CD8-positive, alpha-beta memory T cell (primary cell): ENCODE measurements around the gene MAPK7. TPM values are rescaled to one million over a fixed set of nuclear protein-coding genes. Genes with fewer than 3 reads are reported as not detected.
A peak's percentile ranks its signal among the peaks of the same experiment; 100 is the strongest.

Source experiments
- CTCF ChIA-PET: fragments of 350-600 bp; sonication (Branson Sonifier 250); formaldehyde crosslinking; loops from one replicate; lab custom pipeline; 2021; ENCODE audit warnings: antibody characterized with exemption; lab: Charles Lee
- POLR2A ChIA-PET: fragments of 350-600 bp; sonication (Branson Sonifier 250); formaldehyde crosslinking; loops from one replicate; lab custom pipeline; 2021; ENCODE audit warnings: antibody characterized with exemption; lab: Charles Lee
- DNase-seq, 5 donors: peaks; one replicate each; pipeline versions ENCODE4 v3.0.0 to v3.0.0-alpha.2; 2020 to 2022; ENCODE audit warnings: mixed read lengths in 1 of 5
- H3K27ac ChIP-seq: one replicate; pipeline ENCODE4 v1.7.0; 2013; ENCODE audit warnings: low read depth, mild to moderate bottlenecking, low read length, moderate library complexity
- H3K27me3 ChIP-seq: 2 replicates; pipeline ENCODE4 v1.7.0; 2013; ENCODE audit warnings: low read length, mild to moderate bottlenecking; ENCODE audit not compliant: insufficient read depth, poor library complexity, severe bottlenecking
- H3K36me3 ChIP-seq: 2 replicates; pipeline ENCODE4 v1.7.0; 2013; ENCODE audit warnings: mild to moderate bottlenecking, low read length, moderate library complexity; ENCODE audit not compliant: insufficient read depth
- H3K4me1 ChIP-seq: 2 replicates; pipeline ENCODE4 v1.7.0; 2013; ENCODE audit warnings: mild to moderate bottlenecking, low read length, moderate library complexity; ENCODE audit not compliant: insufficient read depth
- H3K4me3 ChIP-seq: 2 replicates; pipeline ENCODE4 v1.7.0; 2013; ENCODE audit warnings: mild to moderate bottlenecking, low read length
- H3K9me3 ChIP-seq: 2 replicates; pipeline ENCODE4 v1.7.0; 2013; ENCODE audit warnings: mild to moderate bottlenecking, low read length
- H3K27ac Mint-ChIP-seq, 8 donors: one replicate each; pipeline ENCODE4 v1.8.0; 2020 to 2021; ENCODE audit warnings: mixed read lengths in 8 of 8, mild to moderate bottlenecking in 6 of 8, inconsistent platforms in 3 of 8, moderate library complexity in 3 of 8
- H3K27me3 Mint-ChIP-seq, 2 donors: one replicate each; pipeline ENCODE4 v1.8.0; 2020 to 2021; ENCODE audit warnings: mixed read lengths in 2 of 2, mild to moderate bottlenecking in 1 of 2, moderate library complexity in 1 of 2
- H3K36me3 Mint-ChIP-seq, 3 donors: one replicate each; pipeline ENCODE4 v1.8.0; 2020 to 2021; ENCODE audit warnings: mixed read lengths in 3 of 3, inconsistent platforms in 1 of 3, mild to moderate bottlenecking in 1 of 3
- H3K4me1 Mint-ChIP-seq, 3 donors: one replicate each; pipeline ENCODE4 v1.8.0; 2020 to 2021; ENCODE audit warnings: mixed read lengths in 3 of 3, inconsistent platforms in 1 of 3, mild to moderate bottlenecking in 1 of 3
- H3K4me3 Mint-ChIP-seq, 7 donors: one replicate each; pipeline ENCODE4 v1.8.0; 2020 to 2021; ENCODE audit warnings: mixed read lengths in 7 of 7, mild to moderate bottlenecking in 6 of 7, moderate library complexity in 4 of 7, inconsistent platforms in 2 of 7
- H3K9me3 Mint-ChIP-seq, 5 donors: one replicate each; pipeline ENCODE4 v1.8.0; 2020 to 2022; ENCODE audit warnings: mixed read lengths in 5 of 5, mild to moderate bottlenecking in 3 of 5, moderate library complexity in 2 of 5, inconsistent platforms in 1 of 5
- polyA plus RNA-seq: library from polyadenylated mRNA; unstranded; fragments of 300-500 nt; fragmentation: Illumina TruSeq; gene quantifications from one replicate; pipeline ENCODE4 v1.2.3, GENCODE V29; 2021
- total RNA-seq, 2 experiments: library from RNA; stranded (reverse); gene quantifications; one replicate each; pipeline ENCODE4 v1.2.3, GENCODE V29; 2021

The MAPK7 gene
- total and polyA plus RNA-seq, 3 experiments from 2014 or later: 11.2 to 19.8 (median 15.1) TPM

DNA sequence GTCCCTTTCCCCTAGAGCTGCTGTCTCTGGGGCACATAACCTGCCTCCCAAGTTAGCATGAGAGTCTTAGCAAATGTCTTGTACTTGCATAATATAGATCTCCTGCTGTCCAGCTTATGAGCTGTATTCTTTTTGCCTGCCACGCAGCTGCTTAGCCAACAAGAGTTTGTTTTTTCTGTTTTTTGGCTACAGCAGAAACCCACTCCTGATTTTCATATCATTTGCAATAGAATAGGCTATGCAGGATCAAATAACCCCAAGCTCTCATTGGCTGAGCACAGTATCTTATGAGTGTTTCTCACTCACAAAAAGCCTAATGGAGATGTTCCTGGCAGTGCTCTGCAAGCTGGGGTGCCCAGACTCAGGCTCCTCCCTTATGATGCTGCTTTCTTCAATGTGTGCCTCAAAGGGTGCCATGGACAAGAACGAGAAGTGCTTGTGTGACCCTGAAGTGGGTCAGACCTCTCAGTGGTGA lies 38.9 kb upstream of the MAPK7 start:
- Mint-ChIP-seq H3K27ac (peak overlapping the region in 1 of 8 donors; percentile 4), H3K9me3 (no peaks in the 10 kb centered on the region), H3K36me3 (peaks cover 0 to 2% (median 0%) of the 10 kb centered on the region in 3 donors), H3K4me1 (no peaks in the 10 kb centered on the region), H3K4me3 (no peak overlapping the region), H3K27me3 (peaks cover 7 to 12% of the 10 kb centered on the region in 2 donors)
- CTCF ChIA-PET: no interaction called here
- DNase-seq: no peak
- no peaks in the 10 kb centered on the region for H3K4me1 ChIP-seq
- no peak overlapping the region for H3K4me3 ChIP-seq
- POLR2A ChIA-PET: interaction anchor here (0.8 kb wide), 1 partner anchor 17 kb away, joined by 4 read pairs; no protein-coding TSS in a partner anchor
- H3K36me3 ChIP-seq: no peaks in the 10 kb centered on the region
- H3K27me3 ChIP-seq: no peaks in the 10 kb centered on the region
- no peaks in the 10 kb centered on the region for H3K9me3 ChIP-seq
- no peak overlapping the region for H3K27ac ChIP-seq

GRCh38 chr17:19341211-19341631 lies 37.1 kb upstream of the MAPK7 start:
- Mint-ChIP-seq H3K36me3 (peaks cover 0 to 2% (median 0%) of the 10 kb centered on the region in 3 donors), H3K9me3 (no peaks in the 10 kb centered on the region), H3K4me1 (no peaks in the 10 kb centered on the region), H3K4me3 (no peak overlapping the region), H3K27ac (no peak overlapping the region), H3K27me3 (peaks cover 7% of the 10 kb centered on the region in 2 donors)
- ChIA-PET CTCF (no interaction called here), POLR2A (no interaction called here)
- Histone ChIP-seq H3K9me3 (no peaks in the 10 kb centered on the region), H3K27ac (no peak overlapping the region), H3K4me3 (no peak overlapping the region), H3K36me3 (no peaks in the 10 kb centered on the region), H3K27me3 (no peaks in the 10 kb centered on the region), H3K4me1 (no peaks in the 10 kb centered on the region)
- no peak for DNase-seq

- H3K9me3 ChIP-seq: no peaks in the 10 kb centered on the region
- H3K4me3 ChIP-seq: no peak overlapping the region
- DNase-seq: no peak
- peaks cover 0 to 2% (median 0%) of the 10 kb centered on the region in 3 donors for H3K36me3 Mint-ChIP-seq
- H3K4me1 Mint-ChIP-seq: no peaks in the 10 kb centered on the region
- H3K27me3 ChIP-seq: no peaks in the 10 kb centered on the region
- ChIA-PET CTCF (interaction anchor here (0.9 kb wide), 1 partner anchor 21 kb away, joined by 3 read pairs; the partner anchor contains the start of gene B9D1), POLR2A (no interaction called here)
- H3K4me3 Mint-ChIP-seq: peak overlapping the region in 1 of 7 donors; percentile 9
- peaks cover 6 to 7% of the 10 kb centered on the region in 2 donors for H3K27me3 Mint-ChIP-seq
- no peaks in the 10 kb centered on the region for H3K9me3 Mint-ChIP-seq
- H3K4me1 ChIP-seq: no peaks in the 10 kb centered on the region
- H3K27ac ChIP-seq: no peak overlapping the region
- no peak overlapping the region for H3K27ac Mint-ChIP-seq
- no peaks in the 10 kb centered on the region for H3K36me3 ChIP-seq
Observed at GRCh38 chr17:19341641-19342610, 36.4 kb upstream of the MAPK7 start.

DNA sequence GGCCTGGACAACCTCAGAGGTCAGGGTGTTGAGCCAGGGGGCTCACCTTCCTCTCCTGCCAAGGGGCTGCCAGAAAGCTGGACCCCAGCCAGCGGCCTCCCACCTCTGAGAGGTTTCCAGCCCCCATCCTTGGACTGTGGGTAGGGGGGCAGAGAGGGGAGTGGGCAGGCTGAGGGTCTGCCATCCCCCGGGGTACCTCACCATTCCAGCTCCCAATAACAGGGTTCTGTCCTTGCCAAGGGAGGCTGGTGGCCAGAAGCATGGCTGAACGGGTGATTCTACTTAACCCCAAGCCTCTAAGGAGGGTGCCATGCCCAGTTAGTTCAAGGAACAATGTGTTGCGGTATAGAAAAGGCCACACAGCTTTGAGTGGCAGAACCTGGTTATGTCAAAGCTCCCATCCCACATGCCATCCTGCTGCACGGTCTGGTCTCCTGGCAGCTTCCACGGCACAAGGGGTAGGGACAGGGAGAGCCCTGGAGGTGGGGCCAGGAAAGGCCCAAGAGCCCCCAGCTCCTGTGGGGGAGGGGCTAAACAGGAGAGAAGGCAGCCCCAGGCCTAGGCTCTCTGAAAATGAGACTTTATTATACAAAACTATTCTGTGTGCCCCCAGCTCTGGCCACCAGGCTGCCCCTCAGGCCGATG lies 35.6 kb upstream of the MAPK7 start:
- H3K4me1 Mint-ChIP-seq: no peaks in the 10 kb centered on the region
- no peaks in the 10 kb centered on the region for H3K9me3 Mint-ChIP-seq
- DNase-seq: no peak
- H3K36me3 Mint-ChIP-seq: peaks cover 0 to 2% (median 0%) of the 10 kb centered on the region in 3 donors
- ChIA-PET POLR2A (no interaction called here), CTCF (interaction anchor here (0.9 kb wide), 1 partner anchor 20 kb away, joined by 3 read pairs; the partner anchor contains the start of gene B9D1)
- no peaks in the 10 kb centered on the region for H3K9me3 ChIP-seq
- H3K36me3 ChIP-seq: no peaks in the 10 kb centered on the region
- no peaks in the 10 kb centered on the region for H3K27me3 ChIP-seq
- peaks cover 6 to 7% of the 10 kb centered on the region in 2 donors for H3K27me3 Mint-ChIP-seq
- H3K27ac ChIP-seq: no peak overlapping the region
- no peaks in the 10 kb centered on the region for H3K4me1 ChIP-seq
- no peak overlapping the region for H3K4me3 Mint-ChIP-seq
- H3K27ac Mint-ChIP-seq: no peak overlapping the region
- H3K4me3 ChIP-seq: no peak overlapping the region

GRCh38 chr17:19343256-19343630 lies 35.1 kb upstream of the MAPK7 start:
- Mint-ChIP-seq H3K4me3 (no peak overlapping the region), H3K4me1 (no peaks in the 10 kb centered on the region), H3K27ac (no peak overlapping the region), H3K27me3 (peaks cover 6 to 7% of the 10 kb centered on the region in 2 donors), H3K9me3 (no peaks in the 10 kb centered on the region), H3K36me3 (peaks cover 0 to 2% (median 0%) of the 10 kb centered on the region in 3 donors)
- no peak overlapping the region for H3K4me3 ChIP-seq
- ChIA-PET CTCF (no interaction called here), POLR2A (no interaction called here)
- H3K36me3 ChIP-seq: no peaks in the 10 kb centered on the region
- no peaks in the 10 kb centered on the region for H3K4me1 ChIP-seq
- H3K9me3 ChIP-seq: no peaks in the 10 kb centered on the region
- H3K27ac ChIP-seq: no peak overlapping the region
- no peak for DNase-seq
- no peaks in the 10 kb centered on the region for H3K27me3 ChIP-seq

DNA sequence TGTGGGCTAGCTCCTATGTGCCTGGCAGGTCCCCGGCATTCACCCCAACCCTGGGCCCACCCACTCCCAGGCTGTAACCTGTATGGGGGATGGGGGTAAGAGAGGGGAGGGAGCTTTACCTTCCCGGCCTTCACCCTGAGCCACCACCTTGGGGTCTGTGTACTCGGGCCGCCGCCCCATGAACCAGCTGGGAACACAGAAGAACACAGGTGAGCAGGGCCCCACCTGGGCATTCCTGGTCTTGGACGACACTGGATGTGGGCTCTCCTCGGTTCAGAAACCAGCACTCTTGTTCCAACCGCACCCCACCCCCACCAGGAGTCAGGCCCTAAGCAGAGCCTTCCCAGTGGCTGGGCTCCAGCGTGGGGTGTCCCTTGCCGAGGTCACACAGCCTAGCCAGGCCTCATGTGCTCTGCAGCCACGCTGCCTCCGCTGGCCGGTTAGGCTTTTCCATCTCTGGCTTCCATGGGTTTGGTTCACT lies 34.6 kb upstream of the MAPK7 start:
- H3K27ac Mint-ChIP-seq: no peak overlapping the region
- DNase-seq: no peak
- H3K4me1 Mint-ChIP-seq: no peaks in the 10 kb centered on the region
- Histone ChIP-seq H3K4me3 (no peak overlapping the region), H3K36me3 (no peaks in the 10 kb centered on the region), H3K27ac (no peak overlapping the region), H3K4me1 (no peaks in the 10 kb centered on the region), H3K27me3 (no peaks in the 10 kb centered on the region), H3K9me3 (no peaks in the 10 kb centered on the region)
- H3K36me3 Mint-ChIP-seq: peaks cover 0 to 2% (median 0%) of the 10 kb centered on the region in 3 donors
- no peak overlapping the region for H3K4me3 Mint-ChIP-seq
- ChIA-PET POLR2A (no interaction called here), CTCF (no interaction called here)
- H3K27me3 Mint-ChIP-seq: peaks cover 4 to 7% of the 10 kb centered on the region in 2 donors
- no peaks in the 10 kb centered on the region for H3K9me3 Mint-ChIP-seq

DNA sequence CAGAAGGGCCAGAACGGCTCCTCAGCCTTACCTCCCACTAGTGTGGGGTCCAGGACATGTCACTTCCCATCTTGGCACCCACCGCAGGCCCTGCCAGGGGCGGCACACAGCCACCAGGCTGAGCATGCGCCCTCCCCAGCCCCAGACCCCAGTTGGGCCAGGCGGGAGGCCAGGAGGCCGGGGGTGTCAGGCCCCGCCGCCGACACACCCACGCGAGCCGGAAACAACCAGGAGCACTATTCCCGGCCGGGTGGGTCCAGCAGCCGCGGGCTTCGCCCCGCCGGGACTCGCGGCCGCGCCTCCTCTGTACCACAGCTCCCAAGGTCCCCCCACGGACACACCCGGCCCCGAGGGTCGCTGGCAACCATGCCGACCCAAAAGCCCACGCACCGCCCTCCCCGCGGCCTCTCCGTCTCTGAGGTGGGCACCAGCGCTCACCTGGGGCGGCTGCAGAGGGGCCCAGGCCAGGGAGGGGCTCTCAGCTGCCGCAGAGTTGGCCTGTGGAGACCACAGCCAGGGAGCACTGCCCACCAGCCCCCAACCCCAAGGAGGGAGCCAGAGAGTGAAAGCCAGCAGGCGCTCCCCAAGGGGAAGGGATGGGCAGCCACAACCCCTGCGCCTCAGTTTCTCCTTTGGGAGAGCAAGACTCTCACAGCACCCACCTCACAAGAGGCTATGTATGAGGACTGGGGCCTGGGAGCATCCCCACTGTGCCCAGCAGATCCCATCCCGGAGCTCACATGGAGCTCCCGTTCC lies 33.8 kb upstream of the MAPK7 start:
- no peak overlapping the region for H3K27ac ChIP-seq
- peaks cover 0 to 1% (median 0%) of the 10 kb centered on the region in 3 donors for H3K36me3 Mint-ChIP-seq
- DNase-seq: no peak
- no peaks in the 10 kb centered on the region for H3K4me1 Mint-ChIP-seq
- no peaks in the 10 kb centered on the region for H3K9me3 ChIP-seq
- H3K4me3 Mint-ChIP-seq: no peak overlapping the region
- H3K4me1 ChIP-seq: no peaks in the 10 kb centered on the region
- no peaks in the 10 kb centered on the region for H3K36me3 ChIP-seq
- H3K9me3 Mint-ChIP-seq: no peaks in the 10 kb centered on the region
- H3K4me3 ChIP-seq: no peak overlapping the region
- ChIA-PET POLR2A (no interaction called here), CTCF (no interaction called here)
- no peaks in the 10 kb centered on the region for H3K27me3 ChIP-seq
- no peak overlapping the region for H3K27ac Mint-ChIP-seq
- H3K27me3 Mint-ChIP-seq: peaks cover 2 to 7% of the 10 kb centered on the region in 2 donors
